GM12878 (cell line): Measurements from ENCODE around the gene PRDM4. TPM values are rescaled to one million over a fixed set of nuclear protein-coding genes. Genes with fewer than 3 reads are reported as not detected.
A peak's percentile ranks its signal among the peaks of the same experiment; 100 is the strongest.

ENCODE experiments used
- FOS ChIP-seq: IDR thresholded peaks from 3 replicates; pipeline ENCODE4 v1.6.1; 2011; ENCODE audit warnings: borderline replicate concordance; ENCODE audit not compliant: insufficient read length; ENCODE audit errors: extremely low read depth
- GATAD2B ChIP-seq: fragments of 450-650 bp; conservative IDR thresholded peaks from 2 replicates; pipeline ENCODE4 v1.6.1; 2017; ENCODE audit warnings: low read depth, mild to moderate bottlenecking, moderate library complexity
- MYB ChIP-seq: fragments of 150-350 bp; IDR thresholded peaks from 2 replicates; pipeline ENCODE4 v1.6.1; 2014; ENCODE audit warnings: mild to moderate bottlenecking, low read depth, low read length, borderline replicate concordance
- PML ChIP-seq: IDR thresholded peaks from 2 replicates; pipeline ENCODE4 v1.6.1; 2012; ENCODE audit warnings: low read length, inconsistent platforms
- POU2F2 ChIP-seq: IDR thresholded peaks from 3 replicates; pipeline ENCODE4 v1.6.1; 2011; ENCODE audit warnings: low read depth, mild to moderate bottlenecking, low read length, borderline replicate concordance
- PRDM15 ChIP-seq: fragments of 450-650 bp; formaldehyde crosslinking; IDR thresholded peaks from 2 replicates; pipeline ENCODE4 v1.4.0; 2020; ENCODE audit warnings: mild to moderate bottlenecking, moderate library complexity
- RAD21 ChIP-seq: IDR thresholded peaks from 2 replicates; pipeline ENCODE4 v1.6.1; 2011; ENCODE audit warnings: mild to moderate bottlenecking, low read depth, low read length, moderate library complexity; ENCODE audit not compliant: insufficient read depth
- RAD51 ChIP-seq: fragments of 450-650 bp; IDR thresholded peaks from 2 replicates; pipeline ENCODE4 v1.6.1; 2016; ENCODE audit warnings: moderate library complexity, mild to moderate bottlenecking, inconsistent platforms
- SIN3A ChIP-seq: IDR thresholded peaks from 2 replicates; pipeline ENCODE4 v1.6.1; 2012; ENCODE audit warnings: low read depth, low read length, improper control_type of control experiment
- SMAD5 ChIP-seq: IDR thresholded peaks from 2 replicates; pipeline ENCODE4 v1.6.1; 2016; ENCODE audit warnings: antibody characterized with exemption, low read depth
- SUPT20H ChIP-seq: IDR thresholded peaks from 2 replicates; pipeline ENCODE4 v1.6.1; 2011; ENCODE audit warnings: low read depth, mild to moderate bottlenecking, low read length, moderate library complexity, borderline replicate concordance; ENCODE audit not compliant: control insufficient read depth
- TBL1XR1 ChIP-seq: IDR thresholded peaks from 2 replicates; pipeline ENCODE4 v1.6.1; 2012; ENCODE audit warnings: low read depth, low read length, improper control_type of control experiment
- ZNF384 ChIP-seq: IDR thresholded peaks from 2 replicates; pipeline ENCODE4 v1.6.1; 2012; ENCODE audit warnings: low read depth, mild to moderate bottlenecking, low read length, improper control_type of control experiment, borderline replicate concordance
- polyA plus RNA-seq, 11 experiments: library from polyadenylated mRNA; depleted of rRNA in 4 of 11; unstranded in 6 of 11; stranded (reverse) in 5 of 11; fragments of >200 nt; fragmentation: Nextera tagmentation in 4 of 11; fragmentation: Illumina TruSeq in 1 of 11; extraction: Ambion mirVana in 4 of 11; extraction: Trizol in 1 of 11; gene quantifications; 1 replicate in 1 of 11; 2 replicates in 10 of 11; pipeline versions ENCODE4 v1.2.1 to v1.2.3, GENCODE V29; 2011 to 2016; ENCODE audit warnings: inconsistent platforms in 2 of 11, missing spikeins in 2 of 11, low read depth in 1 of 11
- total RNA-seq, 4 experiments: library from RNA; depleted of rRNA in 3 of 4; stranded (reverse); fragments of >200 nt in 3 of 4; fragmentation: Illumina TruSeq in 1 of 4; extraction: Trizol in 1 of 4; gene quantifications; 2 replicates each; pipeline versions ENCODE4 v1.2.1 to v1.2.3, GENCODE V29; 2013 to 2021
- TF ChIP-seq, protein P1 (sequence below): fragments of 450-650 bp; IDR thresholded peaks from 2 replicates; pipeline ENCODE4 v1.6.1; 2017; ENCODE audit warnings: mild to moderate bottlenecking
- TF ChIP-seq, protein P2 (sequence below): IDR thresholded peaks from 2 replicates; pipeline ENCODE4 v1.6.1; 2012; ENCODE audit warnings: improper control_type of control experiment, low read depth, low read length; ENCODE audit not compliant: insufficient replicate concordance
- TF ChIP-seq, protein P3 (sequence below): fragments of 450-650 bp; IDR thresholded peaks from 2 replicates; pipeline ENCODE4 v1.6.1; 2016; ENCODE audit warnings: mild to moderate bottlenecking

Gene PRDM4
- total and polyA plus RNA-seq, 10 of the 15 experiments (the other 5 are each of a cell fraction or from before 2014, with no cell fraction given) = 5.1 to 22.2 (median 15.0) TPM

DNA sequence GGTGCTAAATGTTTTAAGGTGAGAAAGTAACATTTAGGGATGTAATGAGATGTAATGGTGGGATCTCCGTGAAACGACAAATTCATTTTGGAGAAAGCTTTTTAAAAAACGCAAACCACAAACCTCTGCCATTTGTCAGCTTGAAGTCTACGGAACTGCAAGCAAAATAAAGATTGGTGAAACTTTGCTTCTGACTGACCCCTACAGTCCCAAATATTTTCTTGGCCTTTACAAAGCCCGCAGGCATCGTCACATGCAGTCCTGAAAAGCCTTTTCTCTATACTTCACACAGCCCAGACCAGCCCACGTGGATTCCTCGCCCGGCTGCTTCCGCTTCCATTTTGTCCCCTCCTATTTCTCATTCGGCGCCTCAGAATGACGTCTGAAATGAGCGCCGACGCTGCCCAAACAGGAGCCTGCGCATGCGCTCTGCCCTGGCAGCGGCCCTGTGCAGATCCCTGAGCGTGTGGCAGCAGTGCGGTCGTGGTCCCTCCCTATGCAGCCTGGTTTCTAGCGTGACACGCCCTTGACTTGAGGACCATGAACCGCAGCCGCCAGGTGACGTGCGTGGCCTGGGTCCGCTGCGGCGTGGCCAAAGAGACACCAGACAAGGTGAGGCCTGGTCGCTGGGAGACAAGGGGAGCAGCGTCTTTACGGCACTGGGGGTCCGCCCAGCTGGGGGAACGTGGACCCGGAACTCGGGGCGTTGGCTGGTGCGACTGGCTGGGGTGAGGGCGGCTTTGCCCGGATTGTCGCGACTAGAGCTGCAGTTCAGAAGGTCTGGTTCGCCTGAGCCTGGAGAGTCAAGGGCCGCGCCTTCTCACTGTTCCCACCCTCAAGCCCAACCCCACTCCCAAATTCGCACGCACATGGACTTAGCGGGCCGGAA lies 75.3 kb downstream of the PRDM4 start, which contains the start of gene PWP1 (continued):
- TF ChIP-seq, protein P1, sequence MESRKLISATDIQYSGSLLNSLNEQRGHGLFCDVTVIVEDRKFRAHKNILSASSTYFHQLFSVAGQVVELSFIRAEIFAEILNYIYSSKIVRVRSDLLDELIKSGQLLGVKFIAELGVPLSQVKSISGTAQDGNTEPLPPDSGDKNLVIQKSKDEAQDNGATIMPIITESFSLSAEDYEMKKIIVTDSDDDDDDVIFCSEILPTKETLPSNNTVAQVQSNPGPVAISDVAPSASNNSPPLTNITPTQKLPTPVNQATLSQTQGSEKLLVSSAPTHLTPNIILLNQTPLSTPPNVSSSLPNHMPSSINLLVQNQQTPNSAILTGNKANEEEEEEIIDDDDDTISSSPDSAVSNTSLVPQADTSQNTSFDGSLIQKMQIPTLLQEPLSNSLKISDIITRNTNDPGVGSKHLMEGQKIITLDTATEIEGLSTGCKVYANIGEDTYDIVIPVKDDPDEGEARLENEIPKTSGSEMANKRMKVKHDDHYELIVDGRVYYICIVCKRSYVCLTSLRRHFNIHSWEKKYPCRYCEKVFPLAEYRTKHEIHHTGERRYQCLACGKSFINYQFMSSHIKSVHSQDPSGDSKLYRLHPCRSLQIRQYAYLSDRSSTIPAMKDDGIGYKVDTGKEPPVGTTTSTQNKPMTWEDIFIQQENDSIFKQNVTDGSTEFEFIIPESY = no peak
- no peak for TF ChIP-seq TBL1XR1
- no peak for TF ChIP-seq PRDM15 (CRISPR knock-in tag)
- no peak for TF ChIP-seq SUPT20H
- TF ChIP-seq, protein P2, sequence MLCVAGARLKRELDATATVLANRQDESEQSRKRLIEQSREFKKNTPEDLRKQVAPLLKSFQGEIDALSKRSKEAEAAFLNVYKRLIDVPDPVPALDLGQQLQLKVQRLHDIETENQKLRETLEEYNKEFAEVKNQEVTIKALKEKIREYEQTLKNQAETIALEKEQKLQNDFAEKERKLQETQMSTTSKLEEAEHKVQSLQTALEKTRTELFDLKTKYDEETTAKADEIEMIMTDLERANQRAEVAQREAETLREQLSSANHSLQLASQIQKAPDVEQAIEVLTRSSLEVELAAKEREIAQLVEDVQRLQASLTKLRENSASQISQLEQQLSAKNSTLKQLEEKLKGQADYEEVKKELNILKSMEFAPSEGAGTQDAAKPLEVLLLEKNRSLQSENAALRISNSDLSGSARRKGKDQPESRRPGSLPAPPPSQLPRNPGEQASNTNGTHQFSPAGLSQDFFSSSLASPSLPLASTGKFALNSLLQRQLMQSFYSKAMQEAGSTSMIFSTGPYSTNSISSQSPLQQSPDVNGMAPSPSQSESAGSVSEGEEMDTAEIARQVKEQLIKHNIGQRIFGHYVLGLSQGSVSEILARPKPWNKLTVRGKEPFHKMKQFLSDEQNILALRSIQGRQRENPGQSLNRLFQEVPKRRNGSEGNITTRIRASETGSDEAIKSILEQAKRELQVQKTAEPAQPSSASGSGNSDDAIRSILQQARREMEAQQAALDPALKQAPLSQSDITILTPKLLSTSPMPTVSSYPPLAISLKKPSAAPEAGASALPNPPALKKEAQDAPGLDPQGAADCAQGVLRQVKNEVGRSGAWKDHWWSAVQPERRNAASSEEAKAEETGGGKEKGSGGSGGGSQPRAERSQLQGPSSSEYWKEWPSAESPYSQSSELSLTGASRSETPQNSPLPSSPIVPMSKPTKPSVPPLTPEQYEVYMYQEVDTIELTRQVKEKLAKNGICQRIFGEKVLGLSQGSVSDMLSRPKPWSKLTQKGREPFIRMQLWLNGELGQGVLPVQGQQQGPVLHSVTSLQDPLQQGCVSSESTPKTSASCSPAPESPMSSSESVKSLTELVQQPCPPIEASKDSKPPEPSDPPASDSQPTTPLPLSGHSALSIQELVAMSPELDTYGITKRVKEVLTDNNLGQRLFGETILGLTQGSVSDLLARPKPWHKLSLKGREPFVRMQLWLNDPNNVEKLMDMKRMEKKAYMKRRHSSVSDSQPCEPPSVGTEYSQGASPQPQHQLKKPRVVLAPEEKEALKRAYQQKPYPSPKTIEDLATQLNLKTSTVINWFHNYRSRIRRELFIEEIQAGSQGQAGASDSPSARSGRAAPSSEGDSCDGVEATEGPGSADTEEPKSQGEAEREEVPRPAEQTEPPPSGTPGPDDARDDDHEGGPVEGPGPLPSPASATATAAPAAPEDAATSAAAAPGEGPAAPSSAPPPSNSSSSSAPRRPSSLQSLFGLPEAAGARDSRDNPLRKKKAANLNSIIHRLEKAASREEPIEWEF = no peak
- TF ChIP-seq, protein P3, sequence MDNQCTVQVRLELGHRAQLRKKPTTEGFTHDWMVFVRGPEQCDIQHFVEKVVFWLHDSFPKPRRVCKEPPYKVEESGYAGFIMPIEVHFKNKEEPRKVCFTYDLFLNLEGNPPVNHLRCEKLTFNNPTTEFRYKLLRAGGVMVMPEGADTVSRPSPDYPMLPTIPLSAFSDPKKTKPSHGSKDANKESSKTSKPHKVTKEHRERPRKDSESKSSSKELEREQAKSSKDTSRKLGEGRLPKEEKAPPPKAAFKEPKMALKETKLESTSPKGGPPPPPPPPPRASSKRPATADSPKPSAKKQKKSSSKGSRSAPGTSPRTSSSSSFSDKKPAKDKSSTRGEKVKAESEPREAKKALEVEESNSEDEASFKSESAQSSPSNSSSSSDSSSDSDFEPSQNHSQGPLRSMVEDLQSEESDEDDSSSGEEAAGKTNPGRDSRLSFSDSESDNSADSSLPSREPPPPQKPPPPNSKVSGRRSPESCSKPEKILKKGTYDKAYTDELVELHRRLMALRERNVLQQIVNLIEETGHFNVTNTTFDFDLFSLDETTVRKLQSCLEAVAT = peak; percentile 98
- TF ChIP-seq SIN3A = peak; percentile 95
- TF ChIP-seq GATAD2B = peak; percentile 71
- no peak for TF ChIP-seq MYB
- peak; percentile 77; the same call in 2 of the 3 replicates for TF ChIP-seq POU2F2
- TF ChIP-seq ZNF384 = no peak
- peak; percentile 71; the same call in 1 of the 2 replicates for TF ChIP-seq RAD51
- no peak for TF ChIP-seq RAD21
- no peak for TF ChIP-seq FOS
- peak; percentile 63; the same call in 1 of the 2 replicates for TF ChIP-seq PML
- TF ChIP-seq SMAD5 = peak; percentile 84
